Smooth muscle cell (in vitro differentiated cells): Measurements from ENCODE around the gene FGFBP3. TPM values are rescaled to one million over a fixed set of nuclear protein-coding genes. Genes with fewer than 3 reads are reported as not detected.

Experiments used
- DNase-seq: peaks from one replicate; lab custom pipeline; 2025; ENCODE audit not compliant: unreplicated experiment; lab: John Stamatoyannopoulos, UW
- H2AFZ ChIP-seq: fragments of 200-600 bp; sonication (generic); 2 replicates; pipeline ENCODE4 v1.6.0; 2016; ENCODE audit warnings: antibody characterized with exemption, low read depth, mild to moderate bottlenecking
- H3F3A ChIP-seq: fragments of 200-600 bp; sonication (generic); 2 replicates; pipeline ENCODE4 v1.6.0; 2017; ENCODE audit warnings: antibody characterized with exemption, low read depth
- H3K27ac ChIP-seq: fragments of 200-600 bp; sonication (generic); 2 replicates; pipeline ENCODE4 v1.5.1; 2016; ENCODE audit warnings: low read depth, mild to moderate bottlenecking
- H3K27me3 ChIP-seq: fragments of 200-600 bp; sonication (generic); 2 replicates; pipeline ENCODE4 v1.6.1; 2016; ENCODE audit warnings: low read depth, mild to moderate bottlenecking
- H3K36me3 ChIP-seq: fragments of 200-600 bp; sonication (generic); 2 replicates; pipeline ENCODE4 v1.5.1; 2016; ENCODE audit warnings: low read depth
- H3K4me1 ChIP-seq: fragments of 200-600 bp; sonication (generic); 2 replicates; pipeline ENCODE4 v1.5.1; 2016; ENCODE audit warnings: low read depth
- H3K4me2 ChIP-seq: fragments of 200-600 bp; sonication (generic); 2 replicates; pipeline ENCODE4 v1.6.0; 2016; ENCODE audit warnings: mild to moderate bottlenecking
- H3K4me3 ChIP-seq: fragments of 200-600 bp; sonication (generic); 2 replicates; pipeline ENCODE4 v1.5.1; 2016; ENCODE audit warnings: mild to moderate bottlenecking
- H3K79me2 ChIP-seq: fragments of 200-600 bp; sonication (generic); 2 replicates; pipeline ENCODE4 v1.6.0; 2016; ENCODE audit warnings: low read depth, mild to moderate bottlenecking
- H3K9ac ChIP-seq: fragments of 200-600 bp; sonication (generic); 2 replicates; pipeline ENCODE4 v1.6.0; 2016; ENCODE audit warnings: low read depth
- H3K9me3 ChIP-seq: fragments of 200-600 bp; sonication (generic); replicated peaks from 2 replicates; pipeline ENCODE4 v1.5.1; 2016; ENCODE audit warnings: low read depth
- H4K20me1 ChIP-seq: fragments of 200-600 bp; sonication (generic); 2 replicates; pipeline ENCODE4 v1.6.0; 2016; ENCODE audit warnings: low read depth
- CTCF ChIP-seq: fragments of 200-600 bp; sonication (generic); IDR thresholded peaks from 2 replicates; pipeline ENCODE4 v1.5.1; 2017; ENCODE audit warnings: borderline replicate concordance, mild to moderate bottlenecking, antibody characterized with exemption; ENCODE audit not compliant: insufficient read depth, poor library complexity, severe bottlenecking
- WGBS: methylation state at CpG from one replicate; pipeline ENCODE4 v1.1.7; 2016; ENCODE audit warnings: low lambda C conversion rate; 5-methylcytosine and 5-hydroxymethylcytosine counted together
- polyA plus RNA-seq: library from polyadenylated mRNA; unstranded; fragments of >200 nt; fragmentation: Nextera tagmentation; extraction: Ambion mirVana; gene quantifications from 2 replicates; pipeline ENCODE4 v1.2.1, GENCODE V29; 2016
- total RNA-seq: library from RNA; depleted of rRNA; stranded (reverse); fragments of >200 nt; gene quantifications from 2 replicates; pipeline ENCODE4 v1.2.3, GENCODE V29; 2014

FGFBP3 gene
- total and polyA plus RNA-seq, 2 experiments from 2014 or later = 1.5 to 3.9 TPM

GRCh38 chr10:91893051-91893450 is 16.2 kb downstream of the FGFBP3 start:
- H3K9me3 ChIP-seq = no peaks in the 10 kb centered on the region
- no peak for DNase-seq
- H3K27ac ChIP-seq = no peak overlapping the region
- no peak overlapping the region for H3K4me2 ChIP-seq
- H3F3A ChIP-seq = peaks cover 8% of the 10 kb centered on the region
- no peak for TF ChIP-seq CTCF
- no peaks in the 10 kb centered on the region for H3K36me3 ChIP-seq
- H3K9ac ChIP-seq = no peak overlapping the region
- H4K20me1 ChIP-seq = no peaks in the 10 kb centered on the region
- no peak overlapping the region for H3K4me3 ChIP-seq
- no peak overlapping the region for H2AFZ ChIP-seq
- peaks cover 15% of the 10 kb centered on the region for H3K4me1 ChIP-seq
- no peaks in the 10 kb centered on the region for H3K79me2 ChIP-seq
- 100% methylated on average over 2 of the region's 2 CpGs for WGBS
- H3K27me3 ChIP-seq = no peaks in the 10 kb centered on the region

- no peak for TF ChIP-seq CTCF
- no peak overlapping the region for H2AFZ ChIP-seq
- no peaks in the 10 kb centered on the region for H4K20me1 ChIP-seq
- H3K27me3 ChIP-seq = no peaks in the 10 kb centered on the region
- H3K36me3 ChIP-seq = no peaks in the 10 kb centered on the region
- H3K79me2 ChIP-seq = no peaks in the 10 kb centered on the region
- DNase-seq = no peak
- H3K27ac ChIP-seq = peak overlapping the region; percentile 9
- H3K9me3 ChIP-seq = no peaks in the 10 kb centered on the region
- peaks cover 13% of the 10 kb centered on the region for H3F3A ChIP-seq
- no peak overlapping the region for H3K4me3 ChIP-seq
- WGBS = 96% methylated on average over 1 of the region's 1 CpG
- no peak overlapping the region for H3K4me2 ChIP-seq
- no peak overlapping the region for H3K9ac ChIP-seq
- peaks cover 18% of the 10 kb centered on the region for H3K4me1 ChIP-seq
Observed at GRCh38 chr10:91891125-91892001, 17.9 kb downstream of the FGFBP3 start.

- no peak for DNase-seq
- no peaks in the 10 kb centered on the region for H3K36me3 ChIP-seq
- peak overlapping the region; percentile 61 for H3K4me3 ChIP-seq
- H3K4me2 ChIP-seq = peak overlapping the region; percentile 99
- no peaks in the 10 kb centered on the region for H3K27me3 ChIP-seq
- TF ChIP-seq CTCF = no peak
- H3K9me3 ChIP-seq = no peaks in the 10 kb centered on the region
- peak overlapping the region; percentile 11 for H3K27ac ChIP-seq
- peaks cover 43% of the 10 kb centered on the region for H3K4me1 ChIP-seq
- peak overlapping the region; percentile 33 for H3K9ac ChIP-seq
- H3K79me2 ChIP-seq = no peaks in the 10 kb centered on the region
- H2AFZ ChIP-seq = peak overlapping the region; percentile 77
- peaks cover 32% of the 10 kb centered on the region for H3F3A ChIP-seq
- 3% methylated on average over 46 of the region's 59 CpGs for WGBS
- H4K20me1 ChIP-seq = no peaks in the 10 kb centered on the region
Observed at GRCh38 chr10:91887272-91888076, 21.8 kb downstream of the FGFBP3 start.
